DND-41 (cell line): ENCODE results near the gene AREL1.

Experiments used
- ATAC-seq: fragments of 200-7000 bp; cut with Tn5 transposase; 3 replicates; pipeline ENCODE4 v1.9.1; 2021; ENCODE audit warnings: low read depth; ENCODE audit not compliant: insufficient read depth
- DNase-seq: peaks from one replicate; pipeline ENCODE4 v3.0.0-alpha.2; 2020
- H2AFZ ChIP-seq: 2 replicates; pipeline ENCODE4 v1.6.0; 2012; ENCODE audit warnings: low read depth, low read length
- H3K27ac ChIP-seq: 2 replicates; pipeline ENCODE4 v1.5.1; 2012; ENCODE audit warnings: low read length, inconsistent platforms
- H3K27me3 ChIP-seq: fragments of 200-600 bp; sonication (generic); 2 replicates; pipeline ENCODE4 v1.6.0; 2012; ENCODE audit warnings: low read length, mild to moderate bottlenecking, inconsistent platforms; ENCODE audit not compliant: insufficient read depth, poor library complexity
- H3K36me3 ChIP-seq: 2 replicates; pipeline ENCODE4 v1.5.1; 2012; ENCODE audit warnings: low read length, inconsistent platforms; ENCODE audit not compliant: insufficient read depth
- H3K4me1 ChIP-seq: 2 replicates; pipeline ENCODE4 v1.5.1; 2012; ENCODE audit warnings: mild to moderate bottlenecking, low read length; ENCODE audit not compliant: insufficient read depth
- H3K4me2 ChIP-seq: 2 replicates; pipeline ENCODE4 v1.6.0; 2012; ENCODE audit warnings: mild to moderate bottlenecking, moderate library complexity, low read length, inconsistent platforms; ENCODE audit not compliant: insufficient read depth
- H3K4me3 ChIP-seq, 2 experiments: fragments of 200-600 bp in 1 of 2; shearing (Covaris generic) in 1 of 2; 2 replicates each; pipeline ENCODE4 v1.5.1; 2012 to 2016; ENCODE audit warnings: inconsistent platforms in 2 of 2, low read length in 2 of 2, mild to moderate bottlenecking in 2 of 2, low read depth in 1 of 2, moderate library complexity in 1 of 2
- H3K79me2 ChIP-seq: 2 replicates; pipeline ENCODE4 v1.6.0; 2012; ENCODE audit warnings: low read length, inconsistent platforms; ENCODE audit not compliant: insufficient read depth
- H3K9ac ChIP-seq: 2 replicates; pipeline ENCODE4 v1.6.0; 2012; ENCODE audit warnings: low read depth, mild to moderate bottlenecking, inconsistent platforms, low read length, moderate library complexity
- H3K9me3 ChIP-seq: 2 replicates; pipeline ENCODE4 v1.5.1; 2012; ENCODE audit warnings: low read length, moderate library complexity, mild to moderate bottlenecking, inconsistent platforms; ENCODE audit not compliant: insufficient read depth, severe bottlenecking
- H4K20me1 ChIP-seq: 2 replicates; pipeline ENCODE4 v1.6.0; 2012; ENCODE audit warnings: low read length; ENCODE audit not compliant: insufficient read depth
- EZH2 ChIP-seq: IDR thresholded peaks from 3 replicates; pipeline ENCODE4 v1.6.1; 2012; ENCODE audit warnings: borderline replicate concordance, low read depth, mild to moderate bottlenecking, moderate library complexity, low read length, inconsistent platforms; ENCODE audit not compliant: severe bottlenecking
- TF ChIP-seq, protein P1 (sequence below): IDR thresholded peaks from 2 replicates; pipeline ENCODE4 v1.5.1; 2012; ENCODE audit warnings: borderline replicate concordance, low read length, moderate library complexity, mild to moderate bottlenecking; ENCODE audit not compliant: poor library complexity, severe bottlenecking; ENCODE audit errors: extremely low read depth

The AREL1 gene

GRCh38 chr14:74658535-74659131 lies 54.2 kb downstream of the AREL1 start:
- no peaks in the 10 kb centered on the region for H3K79me2 ChIP-seq
- no peak for DNase-seq
- no peaks in the 10 kb centered on the region for H3K4me1 ChIP-seq
- no peaks in the 10 kb centered on the region for H4K20me1 ChIP-seq
- H3K4me3 ChIP-seq = no peak overlapping the region
- ATAC-seq = no peak
- no peaks in the 10 kb centered on the region for H3K9me3 ChIP-seq
- no peaks in the 10 kb centered on the region for H3K27me3 ChIP-seq
- no peak overlapping the region for H3K4me2 ChIP-seq
- no peak overlapping the region for H3K9ac ChIP-seq
- no peak overlapping the region for H2AFZ ChIP-seq
- TF ChIP-seq, protein P1, sequence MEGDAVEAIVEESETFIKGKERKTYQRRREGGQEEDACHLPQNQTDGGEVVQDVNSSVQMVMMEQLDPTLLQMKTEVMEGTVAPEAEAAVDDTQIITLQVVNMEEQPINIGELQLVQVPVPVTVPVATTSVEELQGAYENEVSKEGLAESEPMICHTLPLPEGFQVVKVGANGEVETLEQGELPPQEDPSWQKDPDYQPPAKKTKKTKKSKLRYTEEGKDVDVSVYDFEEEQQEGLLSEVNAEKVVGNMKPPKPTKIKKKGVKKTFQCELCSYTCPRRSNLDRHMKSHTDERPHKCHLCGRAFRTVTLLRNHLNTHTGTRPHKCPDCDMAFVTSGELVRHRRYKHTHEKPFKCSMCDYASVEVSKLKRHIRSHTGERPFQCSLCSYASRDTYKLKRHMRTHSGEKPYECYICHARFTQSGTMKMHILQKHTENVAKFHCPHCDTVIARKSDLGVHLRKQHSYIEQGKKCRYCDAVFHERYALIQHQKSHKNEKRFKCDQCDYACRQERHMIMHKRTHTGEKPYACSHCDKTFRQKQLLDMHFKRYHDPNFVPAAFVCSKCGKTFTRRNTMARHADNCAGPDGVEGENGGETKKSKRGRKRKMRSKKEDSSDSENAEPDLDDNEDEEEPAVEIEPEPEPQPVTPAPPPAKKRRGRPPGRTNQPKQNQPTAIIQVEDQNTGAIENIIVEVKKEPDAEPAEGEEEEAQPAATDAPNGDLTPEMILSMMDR = no peak
- H3K36me3 ChIP-seq = peaks cover 52% of the 10 kb centered on the region
- no peak overlapping the region for H3K27ac ChIP-seq

DNA sequence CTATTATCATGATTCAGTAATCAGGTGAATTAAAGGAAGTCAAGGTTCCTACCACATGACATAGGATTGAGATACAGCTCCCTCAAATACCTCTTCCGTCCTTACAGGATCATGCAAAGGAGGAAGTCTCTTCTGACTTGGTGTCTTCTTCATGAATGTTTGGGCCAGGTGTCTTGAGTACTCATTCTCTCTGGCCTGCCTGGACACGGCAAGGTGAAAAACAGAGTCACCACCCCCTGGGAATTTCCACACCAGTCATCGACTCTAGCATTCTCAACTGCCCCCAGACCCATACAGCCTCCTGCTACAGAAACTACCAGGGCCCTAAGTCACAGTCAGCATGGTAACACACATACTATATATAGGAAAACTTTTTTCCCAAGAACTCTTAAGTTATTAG lies 55.9 kb downstream of the AREL1 start:
- DNase-seq = no peak
- H4K20me1 ChIP-seq = no peaks in the 10 kb centered on the region
- no peak for TF ChIP-seq EZH2
- TF ChIP-seq, protein P1 = no peak
- no peak overlapping the region for H3K9ac ChIP-seq
- H2AFZ ChIP-seq = no peak overlapping the region
- no peaks in the 10 kb centered on the region for H3K27me3 ChIP-seq
- no peak overlapping the region for H3K4me2 ChIP-seq
- H3K4me1 ChIP-seq = no peaks in the 10 kb centered on the region
- no peaks in the 10 kb centered on the region for H3K9me3 ChIP-seq
- no peak overlapping the region for H3K27ac ChIP-seq
- no peak for ATAC-seq
- H3K36me3 ChIP-seq = peaks cover 35% of the 10 kb centered on the region
- H3K79me2 ChIP-seq = no peaks in the 10 kb centered on the region
- H3K4me3 ChIP-seq = no peak overlapping the region

- Histone ChIP-seq H2AFZ (no peak overlapping the region), H3K9me3 (no peaks in the 10 kb centered on the region), H3K9ac (no peak overlapping the region), H3K4me1 (no peaks in the 10 kb centered on the region), H3K4me3 (no peak overlapping the region), H3K79me2 (no peaks in the 10 kb centered on the region), H3K4me2 (no peak overlapping the region), H3K27me3 (no peaks in the 10 kb centered on the region), H3K27ac (no peak overlapping the region), H4K20me1 (no peaks in the 10 kb centered on the region), H3K36me3 (peaks cover 24% of the 10 kb centered on the region; the same call in 1 of the 2 replicates)
- DNase-seq (no peak), ATAC-seq (no peak)
- TF ChIP-seq, protein P1 = no peak
- no peak for TF ChIP-seq EZH2
Observed at GRCh38 chr14:74655599-74656395, 57.1 kb downstream of the AREL1 start.
